Cardiac fibroblast (primary cell): ENCODE measurements around the gene ARIH1.
A peak's percentile ranks its signal among the peaks of the same experiment; 100 is the strongest.
"Not testable (repeated sequence)": the region's sequence is repeated elsewhere in the genome, so short reads cannot be mapped to it uniquely, and the experiment has no call there.

Experiments
- DNase-seq, 2 donors: peaks; one replicate each; pipeline versions ENCODE4 v3.0.0 to v3.0.0-alpha.2; 2010; ENCODE audit warnings: low read depth in 2 of 2
- H3K4me3 ChIP-seq, 2 donors: replicated peaks in 1 of 2; 1 replicate in 1 of 2; 2 replicates in 1 of 2; pipeline ENCODE4 v1.5.1; 2011; ENCODE audit warnings: low read depth in 2 of 2, low read length in 2 of 2, mild to moderate bottlenecking in 2 of 2, moderate library complexity in 1 of 2
- CTCF ChIP-seq: IDR thresholded peaks from one replicate; pipeline ENCODE4 v1.5.1; 2011; ENCODE audit warnings: low read depth, mild to moderate bottlenecking, low read length, inconsistent platforms

The ARIH1 gene, protein sequence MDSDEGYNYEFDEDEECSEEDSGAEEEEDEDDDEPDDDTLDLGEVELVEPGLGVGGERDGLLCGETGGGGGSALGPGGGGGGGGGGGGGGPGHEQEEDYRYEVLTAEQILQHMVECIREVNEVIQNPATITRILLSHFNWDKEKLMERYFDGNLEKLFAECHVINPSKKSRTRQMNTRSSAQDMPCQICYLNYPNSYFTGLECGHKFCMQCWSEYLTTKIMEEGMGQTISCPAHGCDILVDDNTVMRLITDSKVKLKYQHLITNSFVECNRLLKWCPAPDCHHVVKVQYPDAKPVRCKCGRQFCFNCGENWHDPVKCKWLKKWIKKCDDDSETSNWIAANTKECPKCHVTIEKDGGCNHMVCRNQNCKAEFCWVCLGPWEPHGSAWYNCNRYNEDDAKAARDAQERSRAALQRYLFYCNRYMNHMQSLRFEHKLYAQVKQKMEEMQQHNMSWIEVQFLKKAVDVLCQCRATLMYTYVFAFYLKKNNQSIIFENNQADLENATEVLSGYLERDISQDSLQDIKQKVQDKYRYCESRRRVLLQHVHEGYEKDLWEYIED

DNA sequence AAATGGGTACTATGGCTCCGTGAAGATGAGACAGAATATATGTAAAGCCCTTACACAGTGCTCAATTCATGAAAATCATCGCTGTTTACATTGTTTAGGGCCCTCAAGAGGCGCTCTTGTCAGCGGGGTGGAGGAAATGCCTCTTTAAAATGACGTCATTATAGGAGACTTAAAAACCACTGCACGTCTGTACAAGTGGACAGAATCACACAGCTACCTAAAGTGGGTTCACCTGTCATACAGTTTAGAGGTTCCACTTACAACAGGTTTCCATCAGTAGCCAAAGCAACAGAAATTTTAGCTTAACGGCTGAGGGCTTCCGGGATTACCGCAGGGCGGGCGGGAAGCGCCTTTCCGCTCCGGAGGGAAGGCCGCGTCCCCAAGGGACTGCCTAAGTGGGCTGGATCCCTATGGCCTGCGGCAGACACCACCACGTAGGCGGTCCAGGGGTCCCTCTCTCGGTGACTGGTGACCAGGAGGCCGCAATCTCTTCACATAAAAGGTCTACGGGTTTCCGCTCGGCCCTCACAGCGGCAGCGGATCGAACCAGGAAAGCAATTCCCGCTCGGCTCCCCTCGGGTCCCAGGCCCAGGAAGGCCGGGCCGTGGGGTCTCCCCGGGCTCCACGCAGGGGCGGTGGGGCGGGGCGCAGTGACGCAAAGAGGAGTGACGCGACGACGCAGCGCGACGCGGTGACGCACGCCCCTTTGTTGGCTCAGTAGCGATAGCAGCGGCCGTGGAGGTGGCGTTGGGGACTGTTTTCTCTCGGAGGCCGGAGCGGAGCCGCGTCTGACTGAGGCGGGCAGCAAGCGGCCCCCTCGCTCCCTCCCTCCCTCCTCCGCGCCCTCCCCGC, at the start of gene ARIH1:
ARIH1 (plus strand) TSS at position 717 of the 852 bp plus-strand sequence. CDS start 310 bp downstream, outside the sequence.
- TF ChIP-seq CTCF, result peak; percentile 44
- DNase-seq, result peak; percentile 97 to 98
- H3K4me3 ChIP-seq, result peak within 1 kb of the TSS; percentile 83 to 94

GRCh38 chr15:72426753-72427152, 47.4 kb upstream of the ARIH1 start:
- TF ChIP-seq CTCF, result no peak
- DNase-seq, result no peak
- H3K4me3 ChIP-seq, result no peak overlapping the region

GRCh38 chr15:72437650-72438316, 36.3 kb upstream of the ARIH1 start:
- DNase-seq, result no peak
- H3K4me3 ChIP-seq, result no peak overlapping the region
- TF ChIP-seq CTCF, result no peak

GRCh38 chr15:72442848-72443247, 31.3 kb upstream of the ARIH1 start:
- H3K4me3 ChIP-seq, DNase-seq: not testable (repeated sequence)

GRCh38 chr15:72445426-72445825, 28.7 kb upstream of the ARIH1 start:
- no peak for TF ChIP-seq CTCF
- peak in 1 of 2 donors; percentile 5 for DNase-seq
- no peak overlapping the region for H3K4me3 ChIP-seq

DNA sequence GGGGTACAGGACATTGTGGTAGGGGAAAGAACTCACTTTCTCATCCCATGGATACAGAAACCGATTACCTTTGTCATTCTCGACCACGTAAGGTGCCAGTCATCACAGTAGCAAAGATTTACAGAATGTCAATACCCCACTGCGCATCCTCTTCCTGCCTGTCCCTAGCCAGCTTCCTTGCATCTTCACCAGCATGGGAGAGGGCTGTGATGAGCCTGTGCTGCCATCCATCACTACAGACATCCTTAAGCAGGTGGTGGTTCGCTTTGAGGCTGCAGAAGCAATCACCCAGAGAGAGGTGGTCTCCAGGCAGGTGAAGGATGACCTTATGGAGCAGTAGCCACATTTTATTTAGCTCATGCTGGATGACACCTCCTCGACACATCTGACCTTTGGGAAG, 23.3 kb upstream of the ARIH1 start:
- no peak for TF ChIP-seq CTCF
- no peak overlapping the region for H3K4me3 ChIP-seq
- DNase-seq, result no peak
